Measurements from ENCODE around the gene MYMK. TPM values are rescaled to one million over a fixed set of nuclear protein-coding genes. Genes with fewer than 3 reads are reported as not detected.
"Not testable (repeated sequence)": the region's sequence is repeated elsewhere in the genome, so short reads cannot be mapped to it uniquely, and the experiment has no call there.

Gene MYMK
- polyA plus RNA-seq (2014; cell fraction: cytosol; rRNA removed) = not detected in 2 replicates
- polyA plus RNA-seq (2014; cell fraction: nucleus; rRNA removed) = not detected in 2 replicates

DNA sequence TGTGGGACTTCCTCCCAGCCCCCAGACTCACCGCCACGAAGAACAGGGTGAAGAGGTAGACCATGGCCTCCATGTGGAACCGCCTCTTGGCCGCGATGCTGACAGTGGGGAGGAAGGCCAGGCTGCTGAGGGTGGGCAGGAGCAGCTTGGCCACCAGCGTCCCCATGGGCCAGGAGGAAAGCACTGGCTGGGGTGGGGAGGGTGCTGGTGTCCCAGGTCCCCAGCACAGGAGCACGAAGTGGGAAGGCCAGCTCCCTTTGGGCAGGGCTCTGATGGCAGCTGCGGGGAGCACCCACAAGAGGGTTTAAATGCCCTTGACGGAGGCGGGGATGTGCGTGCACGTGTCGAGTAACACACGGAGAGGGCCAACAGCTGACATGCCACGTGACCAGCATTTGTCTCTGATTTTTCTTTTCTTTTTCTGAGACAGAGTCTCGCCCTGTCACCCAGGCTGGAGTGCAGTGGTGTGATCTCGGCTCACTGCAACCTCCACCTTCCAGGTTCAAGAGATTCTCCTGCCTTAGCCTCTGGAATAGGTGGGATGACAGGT lies at the start of gene MYMK:
TSS of gene MYMK (minus strand) at position 281 of the 550 bp plus-strand sequence. CDS start at position 166, 115 bp downstream.
- no peak for DNase-seq (ENCODE audit: low spot score)

DNA sequence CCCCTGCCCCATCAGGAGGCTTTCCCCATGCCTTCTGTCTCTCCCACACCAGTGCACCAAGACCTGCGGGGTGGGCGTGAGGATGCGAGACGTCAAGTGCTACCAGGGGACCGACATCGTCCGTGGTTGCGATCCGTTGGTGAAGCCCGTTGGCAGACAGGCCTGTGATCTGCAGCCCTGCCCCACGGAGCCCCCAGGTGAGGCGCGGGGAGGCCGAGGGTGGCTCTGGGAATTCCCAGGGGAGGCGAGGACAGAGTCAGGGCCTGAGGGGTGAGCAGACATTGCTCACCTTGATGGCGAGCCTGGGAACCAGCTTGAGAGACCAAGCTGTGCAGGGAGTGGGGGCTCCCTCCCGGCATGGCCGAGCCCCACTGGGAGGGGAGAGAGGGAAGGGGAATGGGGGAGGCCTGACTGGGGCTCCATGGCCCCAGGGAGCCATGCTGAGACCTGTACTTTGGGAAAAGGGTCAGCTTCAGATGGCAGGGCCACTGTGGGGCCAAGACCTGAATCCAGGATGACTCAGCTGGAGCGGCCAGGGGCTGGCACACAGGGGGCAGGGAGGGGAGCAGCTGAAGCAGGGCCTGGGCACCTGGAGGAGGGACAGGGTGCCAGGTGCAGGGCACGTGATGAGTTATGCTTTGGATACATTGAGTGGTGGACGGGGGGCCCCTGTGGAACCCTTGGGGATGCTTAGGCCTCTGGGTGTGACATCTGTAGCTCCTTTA lies 49.2 kb upstream of the MYMK start:
- DNase-seq (ENCODE audit: low spot score) = no peak

GRCh38 chr9:133572821-133573361 lies 48.1 kb upstream of the MYMK start:
- DNase-seq (ENCODE audit: low spot score) = no peak

GRCh38 chr9:133571896-133572595 lies 47.3 kb upstream of the MYMK start:
- no peak for DNase-seq (ENCODE audit: low spot score)

DNA sequence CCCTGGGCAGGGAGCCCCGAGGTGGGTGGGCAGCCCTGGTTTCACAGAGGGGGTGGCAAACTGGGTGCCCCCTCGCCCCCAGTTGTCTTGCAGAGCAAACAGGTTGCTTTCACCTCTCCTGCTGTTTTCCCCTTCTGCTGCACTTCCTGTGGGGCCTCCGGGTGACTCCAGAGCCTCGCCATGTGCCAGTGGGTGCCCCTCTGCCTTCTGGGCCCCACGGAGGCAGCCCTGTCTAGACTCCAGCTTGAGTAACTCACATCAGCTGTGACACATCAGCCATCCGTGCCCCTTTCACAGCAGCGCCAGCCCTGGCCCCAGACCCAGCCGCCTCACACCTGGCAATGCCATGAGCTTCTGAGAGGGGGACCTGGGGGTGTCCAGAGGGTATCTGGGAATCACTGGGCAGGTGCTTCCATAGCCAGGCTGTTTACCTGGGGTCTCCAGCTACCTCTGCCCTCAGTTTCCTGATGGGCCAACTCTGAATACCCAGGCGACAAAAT lies 46.7 kb upstream of the MYMK start:
- DNase-seq (ENCODE audit: low spot score) = no peak

DNA sequence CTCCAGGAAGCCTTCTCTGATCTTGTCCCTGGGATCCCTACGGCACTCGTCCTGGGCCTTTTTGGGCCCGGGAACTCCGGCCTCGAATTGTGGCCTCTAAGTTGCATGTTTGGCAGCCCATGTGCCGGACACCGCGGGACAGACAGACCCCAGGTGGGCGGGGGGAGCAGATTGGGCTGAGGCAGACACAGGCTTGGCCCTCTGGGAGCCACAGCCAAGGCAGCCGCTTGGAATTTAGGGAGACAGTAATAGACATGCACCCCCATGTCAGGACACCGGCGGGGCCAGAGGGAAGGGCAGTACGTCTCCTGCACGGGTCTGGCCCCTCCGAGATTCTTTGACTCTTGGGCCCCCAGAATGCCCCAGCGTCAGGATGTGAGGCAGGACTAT lies 45.9 kb upstream of the MYMK start:
- no peak for DNase-seq (ENCODE audit: low spot score)

DNA sequence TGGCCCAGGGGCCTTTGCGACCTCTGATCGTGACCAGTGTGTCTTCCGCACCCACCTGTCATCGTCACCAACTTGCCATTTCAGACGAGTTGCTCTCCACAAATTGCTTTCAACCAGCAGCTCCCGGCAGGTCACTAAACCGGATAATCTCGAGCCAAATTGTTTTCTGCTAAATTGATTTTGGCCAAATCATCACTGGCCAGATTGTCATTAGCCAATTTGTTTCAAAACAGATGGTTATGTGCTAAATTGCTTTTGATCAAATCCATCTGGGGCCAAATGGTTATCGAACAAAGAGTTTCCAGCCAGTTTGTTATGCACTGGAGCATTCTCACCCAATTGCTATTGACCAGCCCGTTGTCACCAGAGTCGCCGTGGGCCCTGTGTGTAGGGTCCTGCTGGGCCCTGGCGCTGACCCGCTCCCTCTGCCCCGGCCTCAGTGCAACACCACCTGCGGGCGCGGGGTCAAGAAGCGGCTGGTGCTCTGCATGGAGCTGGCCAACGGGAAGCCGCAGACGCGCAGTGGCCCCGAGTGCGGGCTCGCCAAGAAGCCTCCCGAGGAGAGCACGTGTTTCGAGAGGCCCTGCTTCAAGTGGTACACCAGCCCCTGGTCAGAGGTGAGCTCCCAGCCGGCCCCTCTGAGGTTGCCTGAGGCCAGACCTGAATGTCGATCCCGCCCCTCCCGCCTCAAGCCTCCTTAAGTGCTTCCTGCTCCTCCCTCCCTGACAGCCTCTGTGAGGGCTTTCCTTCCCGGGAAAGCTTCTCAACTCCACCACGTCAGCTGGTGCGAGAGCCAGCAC lies 45.3 kb upstream of the MYMK start:
- DNase-seq (ENCODE audit: low spot score) = peak; percentile 74

- peak; percentile 62 for DNase-seq (ENCODE audit: low spot score)
Measured at GRCh38 chr9:133569121-133569785, 44.5 kb upstream of the MYMK start.

GRCh38 chr9:133568186-133568585 lies 43.4 kb upstream of the MYMK start:
- no peak for DNase-seq (ENCODE audit: low spot score)

GRCh38 chr9:133566817-133567216 lies 42.1 kb upstream of the MYMK start:
- no peak for DNase-seq (ENCODE audit: low spot score)

DNA sequence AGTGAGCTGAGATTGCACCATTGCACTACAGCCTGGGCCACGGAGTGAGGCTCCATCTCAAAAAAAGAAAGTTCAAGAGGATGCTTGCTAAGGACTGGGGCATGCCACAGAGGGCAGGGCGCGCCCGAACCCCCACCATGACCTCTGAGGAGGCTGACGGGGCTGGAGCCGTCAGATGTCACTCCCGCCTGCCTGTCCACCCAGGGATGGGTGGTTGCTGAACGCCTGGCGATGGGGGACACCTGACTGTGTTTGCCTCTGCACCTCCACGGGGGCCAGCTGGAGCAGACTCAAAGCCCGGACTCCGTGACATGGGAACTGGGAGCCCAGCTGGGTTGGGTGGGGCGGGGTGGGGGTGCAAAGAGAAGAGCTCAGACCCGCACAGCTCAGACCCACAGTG lies 41.6 kb upstream of the MYMK start:
- no peak for DNase-seq (ENCODE audit: low spot score)

DNA sequence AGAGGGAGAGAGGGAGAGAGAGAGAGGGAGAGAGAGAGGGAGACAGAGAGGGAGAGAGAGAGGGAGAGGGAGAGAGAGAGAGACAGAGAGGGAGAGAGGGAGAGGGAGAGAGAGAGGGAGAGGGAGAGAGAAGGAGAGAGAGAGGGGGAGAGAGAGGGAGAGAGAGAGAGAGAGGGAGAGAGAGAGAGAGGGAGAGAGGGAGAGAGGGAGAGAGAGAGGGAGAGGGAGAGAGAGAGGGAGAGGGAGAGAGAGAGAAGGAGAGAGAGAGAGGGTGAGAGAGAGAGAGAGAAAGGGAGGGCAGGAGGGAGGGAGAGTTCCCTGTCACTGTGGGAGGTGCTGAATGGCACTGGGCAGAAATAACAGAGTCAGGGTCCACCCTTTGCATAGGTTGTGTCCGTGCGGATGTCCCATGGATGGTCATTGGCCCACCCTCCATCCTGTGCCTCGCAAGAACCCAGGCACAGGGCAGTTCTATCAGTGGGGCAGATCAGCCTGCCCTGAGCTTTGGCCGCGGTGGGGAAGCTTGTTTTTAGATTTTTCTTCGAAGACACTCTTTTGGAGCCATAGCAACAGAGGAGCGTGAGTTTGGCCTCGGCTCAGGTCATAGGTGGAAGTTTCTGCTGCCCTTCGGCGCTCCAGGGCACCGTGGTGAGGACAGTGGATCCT lies 39.8 kb upstream of the MYMK start:
- no peak for DNase-seq (ENCODE audit: low spot score)

GRCh38 chr9:133563814-133564213 lies 39.1 kb upstream of the MYMK start:
- not testable (repeated sequence) for DNase-seq (ENCODE audit: low spot score)

- peak; percentile 72 for DNase-seq (ENCODE audit: low spot score)
Measured at GRCh38 chr9:133563291-133563796, 38.6 kb upstream of the MYMK start.

- DNase-seq (ENCODE audit: low spot score) = no peak
Measured at GRCh38 chr9:133562611-133563290, 38.0 kb upstream of the MYMK start.

GRCh38 chr9:133561976-133562554 lies 37.3 kb upstream of the MYMK start:
- no peak for DNase-seq (ENCODE audit: low spot score)

GRCh38 chr9:133560944-133561343 lies 36.2 kb upstream of the MYMK start:
- DNase-seq (ENCODE audit: low spot score) = no peak

GRCh38 chr9:133560311-133560710 lies 35.6 kb upstream of the MYMK start:
- no peak for DNase-seq (ENCODE audit: low spot score)
